Stimulated activated CD4-positive, alpha-beta T cell treated with anti-CD3 and anti-CD28 coated beads, TNF-alpha, amount 100 ng/mL, for 24 hours (primary cell): Measurements from ENCODE around the gene WDR49.

Experiments
- DNase-seq, 3 experiments: peaks; one replicate each; pipeline ENCODE4 v3.0.0-alpha.2; 2020; ENCODE audit warnings: low read depth in 3 of 3

WDR49 gene

GRCh38 chr3:167653760-167654159, at the start of gene WDR49:
Gene WDR49, minus strand, starts transcription at chr3:167653942. Its CDS starts 517 bp downstream, at chr3:167653425.
- no peak for DNase-seq

DNA sequence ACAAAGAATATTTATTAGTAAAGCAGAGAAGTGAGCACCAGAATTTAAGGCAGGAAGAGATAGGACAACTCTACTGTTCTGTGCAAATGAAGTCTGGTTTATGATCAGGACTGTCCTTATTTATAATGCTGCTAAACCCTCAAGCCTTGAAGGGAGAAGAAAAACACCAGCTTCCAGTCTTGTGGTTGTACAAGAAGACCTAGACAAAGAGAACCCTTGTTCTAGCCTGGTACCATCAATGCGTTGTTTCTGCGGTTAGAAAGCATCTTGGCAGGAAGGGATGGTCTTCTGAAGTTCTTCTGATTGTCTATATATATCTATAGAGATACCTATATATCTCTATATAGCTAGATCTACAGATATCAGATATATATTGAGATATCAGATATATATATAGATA, 47.2 kb upstream of the WDR49 start:
- DNase-seq: no peak

DNA sequence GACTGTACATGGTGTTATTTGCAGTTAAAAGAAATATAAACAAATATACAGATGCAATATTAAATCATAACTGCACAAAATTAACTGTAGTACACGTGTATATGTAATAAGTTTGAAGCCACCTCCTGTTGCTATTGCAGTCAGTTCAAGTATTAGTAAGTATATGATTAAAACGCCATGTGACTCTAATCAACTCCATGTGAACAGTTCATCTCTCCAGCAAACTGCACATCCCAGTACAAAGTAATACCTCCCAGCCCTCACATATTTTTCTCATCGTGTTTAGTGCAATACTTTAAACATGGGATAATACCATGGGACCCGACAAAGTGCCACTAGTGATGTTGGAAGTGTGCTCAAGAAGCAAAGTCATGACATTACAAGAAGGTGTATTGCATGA, 46.3 kb upstream of the WDR49 start:
- DNase-seq: no peak

GRCh38 chr3:167694121-167694520, 40.4 kb upstream of the WDR49 start:
- DNase-seq: no peak

GRCh38 chr3:167691366-167691765, 37.6 kb upstream of the WDR49 start:
- peak in 2 of 3 experiments; percentile 3 to 25 for DNase-seq

- peak in 2 of 3 experiments; percentile 12 to 37 for DNase-seq
Observed at GRCh38 chr3:167684388-167684993, 30.7 kb upstream of the WDR49 start.

GRCh38 chr3:167679526-167679925, 25.8 kb upstream of the WDR49 start:
- DNase-seq: no peak

GRCh38 chr3:167675848-167676247, 22.1 kb upstream of the WDR49 start:
- no peak for DNase-seq

- no peak for DNase-seq
Observed at GRCh38 chr3:167673221-167673620, 19.5 kb upstream of the WDR49 start.

- DNase-seq: no peak
Observed at GRCh38 chr3:167671878-167672427, 18.2 kb upstream of the WDR49 start.

GRCh38 chr3:167669699-167670098, 16.0 kb upstream of the WDR49 start:
- DNase-seq: no peak

DNA sequence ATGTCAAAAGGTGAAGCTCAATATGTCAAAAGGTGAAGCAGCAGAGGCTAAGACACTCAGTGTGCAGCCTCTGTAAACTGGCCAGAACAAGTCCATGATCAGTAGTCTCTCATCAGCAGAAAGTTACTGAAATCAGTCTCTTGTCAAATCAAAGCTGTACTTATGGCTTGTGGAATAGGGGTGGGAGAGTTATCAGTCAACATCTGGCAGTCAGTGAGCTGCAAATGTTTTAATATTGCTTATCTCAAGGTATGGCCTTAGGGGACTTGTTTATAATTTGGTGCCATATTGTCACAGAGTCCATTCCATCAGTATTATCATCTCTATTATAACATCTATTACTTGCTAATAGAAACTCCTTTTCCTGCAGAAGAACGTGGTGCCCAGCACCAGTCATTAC, 14.9 kb upstream of the WDR49 start:
- DNase-seq: no peak

DNA sequence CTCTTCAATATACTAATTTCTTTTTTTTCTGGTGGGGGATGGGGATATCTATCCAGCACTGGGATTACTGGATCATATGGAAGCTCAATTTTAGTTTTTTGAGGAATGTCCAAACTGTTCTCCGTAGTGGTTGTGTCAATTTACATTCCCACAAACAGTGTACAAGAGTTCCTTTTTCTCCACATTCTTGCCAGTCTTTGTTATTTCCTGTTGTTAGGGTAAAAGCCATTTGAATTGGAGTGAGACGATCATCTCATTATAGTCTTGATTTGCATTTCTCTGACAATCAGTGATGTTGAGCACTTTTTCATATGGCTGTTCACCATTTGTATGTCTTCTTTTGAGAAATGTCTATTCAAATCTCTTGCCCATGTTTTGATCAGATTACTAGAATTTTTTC, 12.8 kb upstream of the WDR49 start:
- no peak for DNase-seq

DNA sequence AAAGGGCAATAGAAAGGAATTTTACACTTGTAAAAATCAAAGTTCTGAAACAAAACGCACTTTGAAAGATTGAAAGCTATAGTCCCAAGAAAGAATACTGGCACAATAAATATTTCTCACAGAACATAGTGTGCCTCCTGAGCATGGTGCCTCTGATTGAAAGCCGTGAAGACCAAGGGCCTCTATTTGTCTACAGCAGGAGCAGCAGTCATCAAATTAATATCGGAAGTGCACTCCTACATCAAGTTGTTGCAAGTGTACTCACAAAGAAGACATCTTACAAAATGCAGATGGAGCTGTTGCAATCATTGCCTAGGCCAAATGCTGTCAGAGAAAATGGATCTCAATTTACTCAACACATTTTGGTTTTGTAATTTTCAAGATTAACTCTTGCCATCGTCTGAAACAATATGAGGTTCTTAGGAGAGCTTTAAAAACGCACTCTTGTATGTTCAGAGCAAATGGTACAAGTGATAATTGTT, 9.2 kb upstream of the WDR49 start:
- DNase-seq: no peak

- DNase-seq: no peak
Observed at GRCh38 chr3:167657684-167658225, 4.0 kb upstream of the WDR49 start.

- DNase-seq: no peak
Observed at GRCh38 chr3:167656821-167657220, 3.1 kb upstream of the WDR49 start.

DNA sequence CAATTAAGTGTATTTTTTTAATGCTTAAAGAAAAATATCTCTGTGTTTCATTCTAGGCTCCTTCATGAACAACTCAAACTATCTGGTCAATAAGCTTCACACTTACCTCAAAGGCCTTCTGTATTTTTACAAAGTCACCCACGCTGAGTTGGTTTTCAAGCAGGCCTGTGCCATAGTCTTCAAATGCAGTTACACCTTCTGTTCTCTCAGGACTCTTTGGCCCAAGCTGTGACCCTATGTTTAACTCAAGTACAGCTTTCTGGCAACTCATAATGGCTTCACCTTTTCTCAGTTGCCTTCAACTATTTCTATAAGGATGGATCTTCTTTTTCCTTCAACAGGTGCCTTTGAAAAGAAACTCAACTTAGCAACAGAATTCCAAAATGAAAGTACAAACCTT, 587 bp downstream of the WDR49 start:
- DNase-seq: no peak

DNA sequence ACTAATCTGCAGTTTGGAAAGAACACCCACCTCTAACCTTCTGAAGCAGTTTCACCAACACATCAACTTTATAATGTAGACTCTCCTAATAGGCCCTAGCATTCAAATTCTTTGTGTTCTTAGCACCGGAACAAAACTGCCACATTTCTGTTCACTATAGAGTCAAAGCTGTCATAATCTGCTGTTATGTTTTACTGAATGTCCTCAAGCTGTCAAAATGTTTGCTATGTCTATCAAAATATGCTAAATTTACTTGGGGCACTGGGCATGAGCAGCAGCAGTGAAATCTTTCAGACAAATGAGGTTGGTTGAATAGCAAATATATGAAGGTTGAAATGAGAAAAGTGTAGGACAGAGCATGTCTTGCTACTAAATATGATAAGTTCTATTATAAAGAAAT, 1.9 kb downstream of the WDR49 start:
- DNase-seq: no peak

DNA sequence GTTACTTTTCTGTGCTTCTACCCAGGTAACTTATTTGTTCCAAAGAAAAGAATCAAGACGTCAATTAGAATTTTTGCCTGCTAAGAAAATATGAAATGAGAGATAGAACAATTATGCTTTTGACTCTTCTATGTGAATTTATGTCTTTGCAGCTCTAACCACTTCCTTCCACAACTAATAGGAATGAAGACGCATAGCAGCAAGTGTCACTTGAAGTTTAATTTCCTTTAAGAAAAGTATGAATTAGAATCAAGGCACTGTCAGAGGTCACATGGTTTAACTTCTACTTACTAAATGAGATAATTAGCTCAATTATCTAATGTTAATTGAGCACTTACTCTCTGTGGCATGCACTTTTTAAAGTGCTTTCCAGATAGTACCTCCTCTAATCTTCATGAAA, 3.3 kb downstream of the WDR49 start:
- no peak for DNase-seq

DNA sequence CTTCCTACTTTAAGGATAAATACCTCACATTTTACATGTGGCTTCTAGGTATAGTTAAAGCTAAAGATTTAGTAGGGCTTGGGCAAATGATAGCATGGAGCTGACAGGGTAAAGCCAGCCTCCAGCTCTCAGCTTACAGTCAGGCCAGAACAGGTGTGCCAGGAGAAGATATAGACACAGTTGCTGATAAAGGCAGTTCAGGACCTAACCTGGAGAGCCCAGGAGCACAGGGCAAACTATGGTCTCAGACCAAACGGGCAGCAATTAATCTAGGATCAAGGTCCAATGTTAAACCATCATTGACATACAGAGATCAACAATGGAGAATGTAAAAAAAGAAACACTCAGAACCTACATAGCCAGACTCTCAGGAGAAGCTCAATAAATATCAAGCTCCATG, 4.0 kb downstream of the WDR49 start:
- no peak for DNase-seq

DNA sequence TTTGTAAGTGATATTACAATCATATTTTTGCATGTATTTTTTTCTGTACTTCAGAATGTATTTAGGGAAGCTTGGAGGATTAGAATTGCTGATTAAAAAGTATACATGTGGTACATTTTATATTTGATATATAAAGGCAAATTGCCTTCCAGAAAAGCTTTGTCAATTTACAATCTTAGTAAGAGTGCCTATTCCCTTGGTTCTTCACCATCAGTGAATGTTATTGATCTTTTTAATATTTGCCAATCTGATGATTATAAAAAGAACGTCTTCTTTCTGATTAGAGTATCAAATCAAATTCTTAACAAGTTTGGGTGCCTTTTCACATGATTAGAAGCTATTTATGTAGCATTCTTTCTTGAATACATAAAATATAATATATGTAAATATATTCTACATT, 9.1 kb downstream of the WDR49 start:
- DNase-seq: no peak

DNA sequence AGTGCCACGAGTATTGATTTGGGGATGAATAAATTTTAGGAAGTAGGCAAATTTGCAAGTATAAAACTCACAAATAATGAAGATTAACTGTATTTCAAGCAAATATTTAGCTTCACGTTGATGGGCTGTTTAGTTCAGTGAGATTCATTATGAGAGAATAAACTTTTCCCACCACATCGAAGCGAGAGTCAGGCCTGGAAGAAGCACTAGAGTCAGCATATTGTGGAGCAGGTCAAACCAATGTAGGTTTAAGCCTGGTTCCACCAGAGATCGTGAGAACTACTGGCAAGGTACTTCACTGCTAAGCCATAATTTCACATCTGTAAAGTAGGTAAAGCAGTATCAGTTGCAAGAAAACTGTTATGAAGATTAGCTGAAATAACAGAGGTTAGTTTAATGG, 22.3 kb downstream of the WDR49 start:
- DNase-seq: no peak

- DNase-seq: no peak
Observed at GRCh38 chr3:167626490-167626889, 27.3 kb downstream of the WDR49 start.

DNA sequence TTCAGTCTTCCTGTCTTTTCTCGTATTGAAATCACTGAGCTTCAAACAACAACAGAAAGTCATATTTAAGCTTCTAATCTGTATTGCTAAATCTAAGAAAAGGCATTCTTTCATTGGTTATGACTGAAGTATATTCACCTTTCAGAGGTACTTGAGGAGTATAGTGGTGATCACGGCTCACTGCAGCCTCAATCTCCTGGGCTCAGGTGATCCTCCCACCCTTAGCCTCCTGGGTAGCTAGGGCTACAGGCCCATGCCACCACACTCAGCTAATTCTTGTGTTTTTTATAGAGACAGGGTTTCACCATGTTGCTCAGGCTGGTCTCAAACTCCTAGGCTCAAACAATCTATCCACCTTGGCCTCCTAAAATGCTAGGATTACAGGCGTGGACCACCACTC, 38.7 kb downstream of the WDR49 start:
- DNase-seq: no peak
